H1 (cell line): Measurements from ENCODE around the gene OCEL1. TPM values are rescaled to one million over a fixed set of nuclear protein-coding genes. Genes with fewer than 3 reads are reported as not detected.

Experiments
- BCL11A ChIP-seq, 2 experiments: IDR thresholded peaks; one replicate each; pipeline ENCODE4 v1.6.1; 2011; ENCODE audit warnings: low read depth in 2 of 2, low read length in 2 of 2, mild to moderate bottlenecking in 2 of 2
- BRCA1 ChIP-seq: IDR thresholded peaks from 2 replicates; pipeline ENCODE4 v1.6.1; 2012; ENCODE audit warnings: low read depth, low read length, improper control_type of control experiment
- CBX5 ChIP-seq: fragments of 300-800, 300-1000 bp; sonication (generic); IDR thresholded peaks from 2 replicates; pipeline ENCODE4 v1.7.1; 2016; ENCODE audit warnings: antibody characterized with exemption, low read length, low read depth
- CEBPB ChIP-seq: IDR thresholded peaks from 2 replicates; pipeline ENCODE4 v1.6.1; 2012; ENCODE audit warnings: low read depth, low read length
- CTCF ChIP-seq, 3 experiments: IDR thresholded peaks; 1 replicate in 2 of 3; 2 replicates in 1 of 3; pipeline versions ENCODE4 v1.5.1 to v1.6.1; 2011; ENCODE audit warnings: low read length in 3 of 3, mild to moderate bottlenecking in 3 of 3, inconsistent platforms in 2 of 3, low read depth in 1 of 3, moderate library complexity in 1 of 3; ENCODE audit not compliant: insufficient read depth in 1 of 3; ENCODE audit errors: control extremely low read depth in 1 of 3
- EGR1 ChIP-seq: IDR thresholded peaks from 2 replicates; pipeline ENCODE4 v1.6.1; 2011; ENCODE audit warnings: low read depth, low read length, borderline replicate concordance
- HDAC2 ChIP-seq, 2 experiments: fragments of 300-600 bp in 1 of 2; sonication (generic) in 1 of 2; IDR thresholded peaks; 2 replicates each; pipeline ENCODE4 v1.6.1; 2011 to 2012; ENCODE audit warnings: low read depth in 2 of 2, low read length in 2 of 2, mild to moderate bottlenecking in 2 of 2, moderate library complexity in 2 of 2, borderline replicate concordance in 1 of 2, inconsistent platforms in 1 of 2
- JUN ChIP-seq: IDR thresholded peaks from 2 replicates; pipeline ENCODE4 v1.6.1; 2011; ENCODE audit warnings: low read depth, mild to moderate bottlenecking, improper control_type of control experiment, low read length
- KDM4A ChIP-seq: IDR thresholded peaks from one replicate; pipeline ENCODE4 v1.7.1; 2012; ENCODE audit warnings: low read depth, mild to moderate bottlenecking, moderate library complexity, low read length, inconsistent platforms; ENCODE audit not compliant: severe bottlenecking
- KDM5A ChIP-seq: fragments of 200-600 bp; IDR thresholded peaks from 2 replicates; pipeline ENCODE4 v1.7.1; 2012; ENCODE audit warnings: mild to moderate bottlenecking, low read length, inconsistent platforms, mixed read lengths
- NANOG ChIP-seq: IDR thresholded peaks from 2 replicates; pipeline ENCODE4 v1.6.1; 2011; ENCODE audit warnings: low read length, low read depth, mild to moderate bottlenecking, inconsistent platforms; ENCODE audit not compliant: insufficient read depth, poor library complexity, severe bottlenecking
- NRF1 ChIP-seq: IDR thresholded peaks from 2 replicates; pipeline ENCODE4 v1.6.1; 2011; ENCODE audit warnings: mild to moderate bottlenecking, low read depth, low read length, improper control_type of control experiment
- PHF8 ChIP-seq: fragments of 200-600 bp; sonication (generic); conservative IDR thresholded peaks from 2 replicates; pipeline ENCODE4 v1.7.1; 2012; ENCODE audit warnings: low read depth, mild to moderate bottlenecking, inconsistent platforms, low read length, moderate library complexity
- POLR2A ChIP-seq, 2 experiments: IDR thresholded peaks; 1 replicate in 1 of 2; 2 replicates in 1 of 2; pipeline ENCODE4 v1.6.1; 2011; ENCODE audit warnings: low read depth in 2 of 2, low read length in 2 of 2, mild to moderate bottlenecking in 2 of 2; ENCODE audit errors: control extremely low read depth in 1 of 2
- POLR2AphosphoS5 ChIP-seq: IDR thresholded peaks from 2 replicates; pipeline ENCODE4 v1.6.1; 2011; ENCODE audit warnings: low read depth, low read length
- RAD21 ChIP-seq, 2 experiments: IDR thresholded peaks in 1 of 2; conservative IDR thresholded peaks in 1 of 2; 2 replicates each; pipeline ENCODE4 v1.6.1; 2011; ENCODE audit warnings: low read depth in 2 of 2, low read length in 2 of 2, improper control_type of control experiment in 1 of 2, inconsistent platforms in 1 of 2, mild to moderate bottlenecking in 1 of 2, moderate library complexity in 1 of 2
- SAP30 ChIP-seq: fragments of 300-600 bp; sonication (generic); IDR thresholded peaks from 2 replicates; pipeline ENCODE4 v1.7.1; 2012; ENCODE audit warnings: low read length, moderate library complexity, mild to moderate bottlenecking, inconsistent platforms; ENCODE audit not compliant: insufficient read depth, insufficient replicate concordance
- SIRT6 ChIP-seq: IDR thresholded peaks from one replicate; pipeline ENCODE4 v1.7.1; 2012; ENCODE audit warnings: low read length, inconsistent platforms
- SP1 ChIP-seq: IDR thresholded peaks from 2 replicates; pipeline ENCODE4 v1.6.1; 2011; ENCODE audit warnings: low read depth, low read length
- SRF ChIP-seq: IDR thresholded peaks from 2 replicates; pipeline ENCODE4 v1.6.1; 2011; ENCODE audit warnings: mild to moderate bottlenecking, low read depth, low read length, moderate library complexity
- TAF7 ChIP-seq: optimal IDR thresholded peaks from 2 replicates; pipeline ENCODE3; 2011; ENCODE audit warnings: low read depth, mild to moderate bottlenecking, inconsistent platforms, low read length, moderate library complexity, borderline replicate concordance
- polyA plus RNA-seq, 7 experiments: library from polyadenylated mRNA; depleted of rRNA in 3 of 7; stranded (reverse) in 5 of 7; unstranded in 2 of 7; fragments of >200 nt in 5 of 7; fragments of 200-250 nt in 2 of 7; gene quantifications; 1 replicate in 5 of 7; 2 replicates in 1 of 7; 4 replicates in 1 of 7; pipeline versions ENCODE4 v1.2.1 to v1.2.3, GENCODE V29; 2011 to 2013; ENCODE audit warnings: missing spikeins in 2 of 7, mixed read lengths in 2 of 7
- total RNA-seq: library from RNA; stranded (reverse); fragmentation: NEBNext Ultra II Directional; extraction: Animal tissue kit (Norgen Biotek cat#: 25700); gene quantifications from 2 replicates; pipeline ENCODE4 v1.2.1, GENCODE V29; 2021
- TF ChIP-seq, protein P1 (sequence below): IDR thresholded peaks from 2 replicates; pipeline ENCODE4 v1.6.1; 2012; ENCODE audit warnings: inconsistent platforms

The OCEL1 gene
- total and polyA plus RNA-seq, 2 of the 8 experiments (the other 6 are each of a cell fraction or from before 2014, with no cell fraction given): 13.3 to 32.6 TPM

- TF ChIP-seq POLR2A (IDR thresholded peaks at IDR 0.05; ENCODE audit: control extremely low read depth in 1 of 2, low read depth in 2 of 2, low read length in 2 of 2) (no peak), PHF8 (no peak), BRCA1 (no peak), KDM4A (no peak), SP1 (0 out of 2 replicates have a peak, but pooled peaks have one; percentile 45), SAP30 (no peak), KDM5A (no peak), EGR1 (no peak), SRF (no peak), RAD21 (IDR thresholded peaks at IDR 0.05 in 1 of 2, conservative IDR thresholded peaks at IDR 0.05 in 1 of 2; ENCODE audit: low read depth in 2 of 2, low read length in 2 of 2) (0 out of 4 replicates have a peak, but pooled peaks of 1 of the 2 experiments have one; percentile 1), HDAC2 (IDR thresholded peaks at IDR 0.05; ENCODE audit: borderline replicate concordance in 1 of 2, low read depth in 2 of 2, low read length in 2 of 2) (no peak), BCL11A (IDR thresholded peaks at IDR 0.05; ENCODE audit: low read depth in 2 of 2, low read length in 2 of 2) (no peak), JUN (no peak), NRF1 (no peak), CBX5 (no peak), NANOG (peak; percentile 55), POLR2AphosphoS5 (no peak), CEBPB (no peak), SIRT6 (no peak), TAF7 (no peak), CTCF (IDR thresholded peaks at IDR 0.05; ENCODE audit: control extremely low read depth in 1 of 3, insufficient read depth in 1 of 3, low read depth in 1 of 3, low read length in 3 of 3) (no peak)
- TF ChIP-seq, protein P1, sequence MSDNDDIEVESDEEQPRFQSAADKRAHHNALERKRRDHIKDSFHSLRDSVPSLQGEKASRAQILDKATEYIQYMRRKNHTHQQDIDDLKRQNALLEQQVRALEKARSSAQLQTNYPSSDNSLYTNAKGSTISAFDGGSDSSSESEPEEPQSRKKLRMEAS: no peak
Measured at GRCh38 chr19:17180997-17181702, 44.9 kb upstream of the OCEL1 start (continued).
